Measurements from ENCODE around the gene CDS2.
A peak's percentile ranks its signal among the peaks of the same experiment; 100 is the strongest.

CDS2 gene

GRCh38 chr20:5196149-5196548 lies 69.3 kb downstream of the CDS2 start:
- H3K9me3 Mint-ChIP-seq: no peaks in the 10 kb centered on the region
- no peak for ATAC-seq
- H3K27me3 Mint-ChIP-seq: no peaks in the 10 kb centered on the region
- peaks cover 15% of the 10 kb centered on the region for H3K4me1 Mint-ChIP-seq
- H3K27ac Mint-ChIP-seq: no peak overlapping the region
- no peak overlapping the region for H3K4me3 Mint-ChIP-seq
- H3K36me3 Mint-ChIP-seq: peaks cover 31% of the 10 kb centered on the region

GRCh38 chr20:5197270-5197827 lies 70.5 kb downstream of the CDS2 start:
- Mint-ChIP-seq H3K27me3 (no peaks in the 10 kb centered on the region), H3K36me3 (peaks cover 36% of the 10 kb centered on the region), H3K9me3 (no peaks in the 10 kb centered on the region), H3K4me3 (no peak overlapping the region), H3K27ac (no peak overlapping the region), H3K4me1 (peaks cover 11% of the 10 kb centered on the region)
- ATAC-seq: no peak

GRCh38 chr20:5197847-5198650 lies 71.2 kb downstream of the CDS2 start:
- H3K9me3 Mint-ChIP-seq: no peaks in the 10 kb centered on the region
- H3K4me3 Mint-ChIP-seq: no peak overlapping the region
- H3K27ac Mint-ChIP-seq: no peak overlapping the region
- no peak for ATAC-seq
- no peaks in the 10 kb centered on the region for H3K27me3 Mint-ChIP-seq
- H3K4me1 Mint-ChIP-seq: peaks cover 12% of the 10 kb centered on the region
- H3K36me3 Mint-ChIP-seq: peaks cover 42% of the 10 kb centered on the region

GRCh38 chr20:5198651-5198924 lies 71.8 kb downstream of the CDS2 start:
- no peak for ATAC-seq
- H3K36me3 Mint-ChIP-seq: peaks cover 42% of the 10 kb centered on the region
- H3K27me3 Mint-ChIP-seq: no peaks in the 10 kb centered on the region
- no peak overlapping the region for H3K27ac Mint-ChIP-seq
- H3K4me1 Mint-ChIP-seq: peaks cover 13% of the 10 kb centered on the region
- no peaks in the 10 kb centered on the region for H3K9me3 Mint-ChIP-seq
- no peak overlapping the region for H3K4me3 Mint-ChIP-seq

GRCh38 chr20:5203380-5203779 lies 76.6 kb downstream of the CDS2 start:
- peaks cover 13% of the 10 kb centered on the region for H3K4me1 Mint-ChIP-seq
- H3K4me3 Mint-ChIP-seq: no peak overlapping the region
- no peaks in the 10 kb centered on the region for H3K27me3 Mint-ChIP-seq
- no peak for ATAC-seq
- peaks cover 25% of the 10 kb centered on the region for H3K36me3 Mint-ChIP-seq
- H3K27ac Mint-ChIP-seq: no peak overlapping the region
- no peaks in the 10 kb centered on the region for H3K9me3 Mint-ChIP-seq

GRCh38 chr20:5205348-5206210 lies 78.8 kb downstream of the CDS2 start:
- no peak overlapping the region for H3K4me3 Mint-ChIP-seq
- ATAC-seq: peak; percentile 84
- H3K36me3 Mint-ChIP-seq: peaks cover 27% of the 10 kb centered on the region
- H3K27ac Mint-ChIP-seq: no peak overlapping the region
- no peaks in the 10 kb centered on the region for H3K27me3 Mint-ChIP-seq
- H3K4me1 Mint-ChIP-seq: peaks cover 13% of the 10 kb centered on the region
- no peaks in the 10 kb centered on the region for H3K9me3 Mint-ChIP-seq

- Mint-ChIP-seq H3K27ac (no peak overlapping the region), H3K36me3 (peaks cover 26% of the 10 kb centered on the region), H3K27me3 (no peaks in the 10 kb centered on the region), H3K4me3 (no peak overlapping the region), H3K4me1 (peaks cover 10% of the 10 kb centered on the region), H3K9me3 (no peaks in the 10 kb centered on the region)
- ATAC-seq: no peak
Measured at GRCh38 chr20:5207138-5207537, 80.3 kb downstream of the CDS2 start.

- no peaks in the 10 kb centered on the region for H3K9me3 Mint-ChIP-seq
- no peak overlapping the region for H3K27ac Mint-ChIP-seq
- H3K27me3 Mint-ChIP-seq: no peaks in the 10 kb centered on the region
- H3K4me3 Mint-ChIP-seq: no peak overlapping the region
- H3K36me3 Mint-ChIP-seq: peaks cover 27% of the 10 kb centered on the region
- H3K4me1 Mint-ChIP-seq: no peaks in the 10 kb centered on the region
- ATAC-seq: no peak
Measured at GRCh38 chr20:5211803-5212714, 85.3 kb downstream of the CDS2 start.

GRCh38 chr20:5212907-5213487 lies 86.2 kb downstream of the CDS2 start:
- H3K36me3 Mint-ChIP-seq: peaks cover 27% of the 10 kb centered on the region
- H3K4me3 Mint-ChIP-seq: no peak overlapping the region
- ATAC-seq: no peak
- H3K9me3 Mint-ChIP-seq: no peaks in the 10 kb centered on the region
- no peaks in the 10 kb centered on the region for H3K27me3 Mint-ChIP-seq
- H3K4me1 Mint-ChIP-seq: no peaks in the 10 kb centered on the region
- H3K27ac Mint-ChIP-seq: no peak overlapping the region

GRCh38 chr20:5214826-5215225 lies 88.0 kb downstream of the CDS2 start:
- H3K4me1 Mint-ChIP-seq: no peaks in the 10 kb centered on the region
- no peaks in the 10 kb centered on the region for H3K9me3 Mint-ChIP-seq
- H3K36me3 Mint-ChIP-seq: peaks cover 13% of the 10 kb centered on the region
- no peak overlapping the region for H3K27ac Mint-ChIP-seq
- no peak overlapping the region for H3K4me3 Mint-ChIP-seq
- H3K27me3 Mint-ChIP-seq: no peaks in the 10 kb centered on the region
- ATAC-seq: no peak

GRCh38 chr20:5215672-5216304 lies 89.0 kb downstream of the CDS2 start:
- no peaks in the 10 kb centered on the region for H3K4me1 Mint-ChIP-seq
- no peaks in the 10 kb centered on the region for H3K27me3 Mint-ChIP-seq
- H3K36me3 Mint-ChIP-seq: peaks cover 12% of the 10 kb centered on the region
- no peak overlapping the region for H3K4me3 Mint-ChIP-seq
- no peak for ATAC-seq
- no peaks in the 10 kb centered on the region for H3K9me3 Mint-ChIP-seq
- no peak overlapping the region for H3K27ac Mint-ChIP-seq

GRCh38 chr20:5216663-5217062 lies 89.9 kb downstream of the CDS2 start:
- ATAC-seq: no peak
- Mint-ChIP-seq H3K4me1 (no peaks in the 10 kb centered on the region), H3K36me3 (peaks cover 12% of the 10 kb centered on the region), H3K9me3 (no peaks in the 10 kb centered on the region), H3K27ac (no peak overlapping the region), H3K4me3 (no peak overlapping the region), H3K27me3 (no peaks in the 10 kb centered on the region)

GRCh38 chr20:5217616-5218015 lies 90.8 kb downstream of the CDS2 start:
- ATAC-seq: no peak
- Mint-ChIP-seq H3K36me3 (peaks cover 5% of the 10 kb centered on the region), H3K4me1 (no peaks in the 10 kb centered on the region), H3K9me3 (no peaks in the 10 kb centered on the region), H3K27ac (no peak overlapping the region), H3K4me3 (no peak overlapping the region), H3K27me3 (no peaks in the 10 kb centered on the region)

GRCh38 chr20:5220321-5221060 lies 93.7 kb downstream of the CDS2 start:
- H3K27ac Mint-ChIP-seq: no peak overlapping the region
- no peaks in the 10 kb centered on the region for H3K4me1 Mint-ChIP-seq
- H3K36me3 Mint-ChIP-seq: no peaks in the 10 kb centered on the region
- ATAC-seq: no peak
- no peaks in the 10 kb centered on the region for H3K9me3 Mint-ChIP-seq
- H3K4me3 Mint-ChIP-seq: no peak overlapping the region
- peaks cover 7% of the 10 kb centered on the region for H3K27me3 Mint-ChIP-seq
